Measurements from ENCODE around the gene PRKCB.

PRKCB gene

GRCh38 chr16:23867566-23867965, 31.8 kb downstream of the PRKCB start:
- DNase-seq = no peak

- DNase-seq = no peak
Measured at GRCh38 chr16:23868136-23868535, 32.4 kb downstream of the PRKCB start.

GRCh38 chr16:23869052-23869451, 33.3 kb downstream of the PRKCB start:
- DNase-seq = no peak

GRCh38 chr16:23871924-23872323, 36.1 kb downstream of the PRKCB start:
- DNase-seq = no peak

GRCh38 chr16:23874613-23875294, 39.0 kb downstream of the PRKCB start:
- DNase-seq = no peak

- DNase-seq = no peak
Measured at GRCh38 chr16:23876256-23876896, 40.6 kb downstream of the PRKCB start.

GRCh38 chr16:23877107-23878070, 41.6 kb downstream of the PRKCB start:
- no peak for DNase-seq

- DNase-seq = no peak
Measured at GRCh38 chr16:23879735-23880373, 44.1 kb downstream of the PRKCB start.

- DNase-seq = no peak
Measured at GRCh38 chr16:23889189-23889588, 53.4 kb downstream of the PRKCB start.

GRCh38 chr16:23893986-23894385, 58.2 kb downstream of the PRKCB start:
- DNase-seq = no peak

- DNase-seq = no peak
Measured at GRCh38 chr16:23895052-23895451, 59.3 kb downstream of the PRKCB start.

- no peak for DNase-seq
Measured at GRCh38 chr16:23896832-23897821, 61.3 kb downstream of the PRKCB start.

- DNase-seq = no peak
Measured at GRCh38 chr16:23898682-23899430, 63.1 kb downstream of the PRKCB start.

- DNase-seq = no peak
Measured at GRCh38 chr16:23899869-23900268, 64.1 kb downstream of the PRKCB start.

- no peak for DNase-seq
Measured at GRCh38 chr16:23900480-23901177, 64.8 kb downstream of the PRKCB start.

- DNase-seq = no peak
Measured at GRCh38 chr16:23901178-23902033, 65.6 kb downstream of the PRKCB start.

- DNase-seq = no peak
Measured at GRCh38 chr16:23902034-23902747, 66.4 kb downstream of the PRKCB start.

- DNase-seq = no peak
Measured at GRCh38 chr16:23902748-23903414, 67.1 kb downstream of the PRKCB start.
